Left renal pelvis (tissue), 4 donors: ENCODE measurements around the gene GGNBP2. TPM values are rescaled to one million over a fixed set of nuclear protein-coding genes. Genes with fewer than 3 reads are reported as not detected.
"Not testable (repeated sequence)": the region's sequence is repeated elsewhere in the genome, so short reads cannot be mapped to it uniquely, and the experiment has no call there.

Experiments used
- DNase-seq, 4 donors: peaks; one replicate each; pipeline ENCODE4 v3.0.0-alpha.2; 2013; ENCODE audit warnings: low read depth in 4 of 4, low spot score in 3 of 4
- polyA plus RNA-seq, 4 donors: library from polyadenylated mRNA; unstranded; fragments of 120-200 nt; gene quantifications; one replicate each; pipeline ENCODE4 v1.2.1, GENCODE V29; 2013; ENCODE audit not compliant: insufficient read length in 4 of 4

Gene GGNBP2
- polyA plus RNA-seq, 4 donors: 56.3 to 92.5 (median 85.9) TPM

- no peak for DNase-seq
Observed at GRCh38 chr17:36600465-36600864, 55.7 kb downstream of the GGNBP2 start.

- DNase-seq: no peak
Observed at GRCh38 chr17:36600936-36601302, 56.2 kb downstream of the GGNBP2 start.

- DNase-seq: peak; percentile 73 to 85 (median 80)
Observed at GRCh38 chr17:36601303-36602029, 56.7 kb downstream of the GGNBP2 start, which contains the start of gene MRM1. TSS of gene MRM1 (plus strand) at chr17:36601583. CDS start at chr17:36601811, 228 bp downstream.

GRCh38 chr17:36602030-36602748 is 57.5 kb downstream of the GGNBP2 start:
- no peak for DNase-seq

GRCh38 chr17:36602924-36603384 is 58.2 kb downstream of the GGNBP2 start:
- no peak for DNase-seq

- not testable (repeated sequence) for DNase-seq
Observed at GRCh38 chr17:36605028-36605427, 60.3 kb downstream of the GGNBP2 start.

- DNase-seq: no peak
Observed at GRCh38 chr17:36608280-36608679, 63.6 kb downstream of the GGNBP2 start.

GRCh38 chr17:36608794-36609497 is 64.2 kb downstream of the GGNBP2 start:
- DNase-seq: no peak

GRCh38 chr17:36609498-36609862 is 64.8 kb downstream of the GGNBP2 start:
- DNase-seq: no peak

- DNase-seq: no peak
Observed at GRCh38 chr17:36610474-36610873, 65.8 kb downstream of the GGNBP2 start.

GRCh38 chr17:36611345-36612072 is 66.8 kb downstream of the GGNBP2 start:
- no peak for DNase-seq

GRCh38 chr17:36612323-36612722 is 67.6 kb downstream of the GGNBP2 start:
- DNase-seq: no peak

- DNase-seq: no peak
Observed at GRCh38 chr17:36613155-36613554, 68.4 kb downstream of the GGNBP2 start.

- DNase-seq: no peak
Observed at GRCh38 chr17:36614081-36614480, 69.4 kb downstream of the GGNBP2 start.

GRCh38 chr17:36614933-36615332 is 70.2 kb downstream of the GGNBP2 start:
- DNase-seq: no peak

- DNase-seq: no peak
Observed at GRCh38 chr17:36616061-36617029, 71.6 kb downstream of the GGNBP2 start.

- no peak for DNase-seq
Observed at GRCh38 chr17:36617773-36618172, 73.1 kb downstream of the GGNBP2 start.

GRCh38 chr17:36623281-36623680 is 78.6 kb downstream of the GGNBP2 start:
- DNase-seq: no peak

GRCh38 chr17:36625188-36625587 is 80.5 kb downstream of the GGNBP2 start:
- no peak for DNase-seq

GRCh38 chr17:36627101-36627500 is 82.4 kb downstream of the GGNBP2 start:
- DNase-seq: no peak
